Measurements from ENCODE around the gene ZNG1A. TPM values are rescaled to one million over a fixed set of nuclear protein-coding genes. Genes with fewer than 3 reads are reported as not detected.
A peak's percentile ranks its signal among the peaks of the same experiment; 100 is the strongest.
"Not testable (repeated sequence)": the region's sequence is repeated elsewhere in the genome, so short reads cannot be mapped to it uniquely, and the experiment has no call there.

ZNG1A gene
- total and polyA plus RNA-seq, 4 donors, result 24.5 to 60.8 (median 33.9) TPM

DNA sequence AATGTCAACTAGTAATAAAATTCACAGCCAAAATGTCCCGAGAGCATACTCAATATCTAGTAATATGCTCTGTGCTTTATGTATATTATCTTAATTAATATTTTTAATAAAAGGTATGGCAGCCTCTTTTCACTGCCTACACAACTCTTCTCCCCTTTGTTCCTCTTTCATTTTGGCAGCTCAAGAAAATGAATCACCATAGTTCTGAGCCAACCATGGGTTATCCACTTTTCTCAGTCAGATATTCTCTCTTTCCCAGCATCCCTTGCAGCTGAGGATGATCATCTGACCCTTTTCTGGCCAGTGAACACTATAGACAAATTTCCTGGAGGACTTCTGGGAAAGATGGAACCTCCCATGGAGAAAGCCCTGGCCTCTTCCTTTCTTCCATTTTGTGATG is 27.6 kb upstream of the ZNG1A start:
- H3K4me3 ChIP-seq, result no peak overlapping the region
- no peak overlapping the region for H3K27ac ChIP-seq (ENCODE audit: low read depth in 1 of 2, low read length in 1 of 2)
- no peak for DNase-seq
- H3K4me1 ChIP-seq (ENCODE audit: control insufficient read depth in 5 of 5, insufficient read depth in 5 of 5, low read length in 5 of 5), result no peaks in the 10 kb centered on the region
- H3K9me3 ChIP-seq (ENCODE audit: control insufficient read depth in 4 of 4, insufficient read depth in 3 of 4, low read length in 3 of 4), result no peaks in the 10 kb centered on the region
- no peak overlapping the region for H3K9ac ChIP-seq (ENCODE audit: insufficient read depth in 1 of 2, low read length in 2 of 2)
- no peak for ATAC-seq (ENCODE audit: insufficient read depth, low FRiP score)
- WGBS, 2 donors, result 82 to 87% methylated on average over 1 of the region's 1 CpG
- H3K36me3 ChIP-seq (ENCODE audit: control insufficient read depth in 4 of 4, insufficient read depth in 4 of 4, low read length in 4 of 4), result no peaks in the 10 kb centered on the region
- no peaks in the 10 kb centered on the region for H3K27me3 ChIP-seq (ENCODE audit: control insufficient read depth in 3 of 3, insufficient read depth in 3 of 3, low read length in 2 of 3)
- TF ChIP-seq, protein P1, sequence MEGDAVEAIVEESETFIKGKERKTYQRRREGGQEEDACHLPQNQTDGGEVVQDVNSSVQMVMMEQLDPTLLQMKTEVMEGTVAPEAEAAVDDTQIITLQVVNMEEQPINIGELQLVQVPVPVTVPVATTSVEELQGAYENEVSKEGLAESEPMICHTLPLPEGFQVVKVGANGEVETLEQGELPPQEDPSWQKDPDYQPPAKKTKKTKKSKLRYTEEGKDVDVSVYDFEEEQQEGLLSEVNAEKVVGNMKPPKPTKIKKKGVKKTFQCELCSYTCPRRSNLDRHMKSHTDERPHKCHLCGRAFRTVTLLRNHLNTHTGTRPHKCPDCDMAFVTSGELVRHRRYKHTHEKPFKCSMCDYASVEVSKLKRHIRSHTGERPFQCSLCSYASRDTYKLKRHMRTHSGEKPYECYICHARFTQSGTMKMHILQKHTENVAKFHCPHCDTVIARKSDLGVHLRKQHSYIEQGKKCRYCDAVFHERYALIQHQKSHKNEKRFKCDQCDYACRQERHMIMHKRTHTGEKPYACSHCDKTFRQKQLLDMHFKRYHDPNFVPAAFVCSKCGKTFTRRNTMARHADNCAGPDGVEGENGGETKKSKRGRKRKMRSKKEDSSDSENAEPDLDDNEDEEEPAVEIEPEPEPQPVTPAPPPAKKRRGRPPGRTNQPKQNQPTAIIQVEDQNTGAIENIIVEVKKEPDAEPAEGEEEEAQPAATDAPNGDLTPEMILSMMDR (IDR thresholded peaks at IDR 0.05; ENCODE audit: control extremely low read depth, extremely low read depth), result no peak

- WGBS, 2 donors, result 12% methylated on average over 1 of the region's 1 CpG; no CpG with 5 or more reads in 1 of the 2 donors
- H3K36me3 ChIP-seq (ENCODE audit: control insufficient read depth in 4 of 4, insufficient read depth in 4 of 4, low read length in 4 of 4); H3K27ac ChIP-seq (ENCODE audit: low read depth in 1 of 2, low read length in 1 of 2); ATAC-seq (ENCODE audit: insufficient read depth, low FRiP score); H3K27me3 ChIP-seq (ENCODE audit: control insufficient read depth in 3 of 3, insufficient read depth in 3 of 3, low read length in 2 of 3); H3K4me1 ChIP-seq (ENCODE audit: control insufficient read depth in 5 of 5, insufficient read depth in 5 of 5, low read length in 5 of 5); H3K4me3 ChIP-seq; H3K9me3 ChIP-seq (ENCODE audit: control insufficient read depth in 4 of 4, insufficient read depth in 3 of 4, low read length in 3 of 4); H3K9ac ChIP-seq (ENCODE audit: insufficient read depth in 1 of 2, low read length in 2 of 2): not testable (repeated sequence)
- peak in 1 of 3 donors; percentile 33 for DNase-seq
Measured at GRCh38 chr9:199601-200000, 20.7 kb upstream of the ZNG1A start.

DNA sequence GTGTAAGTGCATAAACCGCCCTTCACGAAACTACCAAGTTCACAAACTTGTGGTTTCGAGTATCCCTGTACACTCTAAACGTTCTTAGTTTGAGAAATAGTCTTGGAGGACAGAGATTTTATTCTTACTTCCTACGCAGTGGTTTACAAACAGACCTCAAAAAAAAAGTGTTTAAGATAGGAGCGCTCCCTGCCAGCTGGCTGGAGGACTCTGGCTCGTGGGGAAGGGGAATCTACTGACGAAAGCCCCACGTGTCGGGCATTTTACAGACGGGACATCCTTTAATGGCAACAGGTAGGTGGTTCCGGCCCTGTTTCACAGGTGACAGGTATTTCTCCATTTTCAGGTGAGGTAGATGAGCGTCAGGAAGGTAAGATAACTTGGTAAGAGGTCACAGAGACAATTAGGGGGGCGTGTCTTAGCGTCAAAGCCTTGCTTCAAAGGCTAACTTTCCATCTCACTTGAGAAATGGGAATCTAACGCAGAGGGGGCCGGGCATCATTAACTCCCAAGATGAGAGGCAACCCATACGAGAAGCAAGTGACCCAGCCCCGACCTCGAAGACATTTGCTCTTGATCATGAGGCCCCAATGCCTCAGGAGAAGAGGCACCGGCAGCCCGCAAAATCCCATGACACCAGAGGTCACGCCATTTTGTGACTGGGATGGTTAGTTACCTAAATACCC is 573 bp downstream of the ZNG1A start:
- not testable (repeated sequence) for H3K36me3 ChIP-seq (ENCODE audit: control insufficient read depth in 4 of 4, insufficient read depth in 4 of 4, low read length in 4 of 4); H3K27me3 ChIP-seq (ENCODE audit: control insufficient read depth in 3 of 3, insufficient read depth in 3 of 3, low read length in 2 of 3); H3K4me3 ChIP-seq; ATAC-seq (ENCODE audit: insufficient read depth, low FRiP score); H3K4me1 ChIP-seq (ENCODE audit: control insufficient read depth in 5 of 5, insufficient read depth in 5 of 5, low read length in 5 of 5); H3K9me3 ChIP-seq (ENCODE audit: control insufficient read depth in 4 of 4, insufficient read depth in 3 of 4, low read length in 3 of 4); H3K9ac ChIP-seq (ENCODE audit: insufficient read depth in 1 of 2, low read length in 2 of 2)
- peak overlapping the region in 1 of 2 donors; percentile 31 for H3K27ac ChIP-seq (ENCODE audit: low read depth in 1 of 2, low read length in 1 of 2)
- 1 to 5% methylated on average over 15 to 17 of the region's 23 CpGs for WGBS, 2 donors
- DNase-seq, result peak in 2 of 3 donors; percentile 10 to 13

DNA sequence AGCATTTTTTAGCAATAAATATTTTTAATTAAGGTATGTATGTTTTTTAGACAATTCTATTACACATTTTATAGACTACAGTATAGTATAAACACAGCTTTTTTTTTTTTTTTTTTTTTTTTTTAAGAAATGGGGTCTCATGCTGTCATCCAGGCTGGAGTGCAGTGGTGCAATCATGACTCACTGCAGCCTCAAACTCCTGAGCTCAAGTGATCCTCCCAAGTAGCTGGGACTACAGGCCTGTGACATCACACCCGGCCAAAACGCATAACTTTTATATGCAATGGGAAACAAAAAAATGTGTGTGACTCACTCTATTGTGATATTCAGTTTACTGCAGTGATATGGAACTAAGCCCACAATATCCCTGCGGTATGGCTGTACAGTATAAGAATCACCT is 9.1 kb downstream of the ZNG1A start:
- not testable (repeated sequence) for H3K9ac ChIP-seq (ENCODE audit: insufficient read depth in 1 of 2, low read length in 2 of 2); H3K27ac ChIP-seq (ENCODE audit: low read depth in 1 of 2, low read length in 1 of 2); H3K36me3 ChIP-seq (ENCODE audit: control insufficient read depth in 4 of 4, insufficient read depth in 4 of 4, low read length in 4 of 4); H3K4me1 ChIP-seq (ENCODE audit: control insufficient read depth in 5 of 5, insufficient read depth in 5 of 5, low read length in 5 of 5); H3K4me3 ChIP-seq; H3K9me3 ChIP-seq (ENCODE audit: control insufficient read depth in 4 of 4, insufficient read depth in 3 of 4, low read length in 3 of 4); H3K27me3 ChIP-seq (ENCODE audit: control insufficient read depth in 3 of 3, insufficient read depth in 3 of 3, low read length in 2 of 3); DNase-seq; ATAC-seq (ENCODE audit: insufficient read depth, low FRiP score)
- no CpG with 5 or more reads among the region's 3 CpGs for WGBS, 2 donors

GRCh38 chr9:159871-160270 is 19.0 kb downstream of the ZNG1A start:
- WGBS, 2 donors, result 12 to 31% methylated on average over 1 of the region's 1 CpG
- H3K9me3 ChIP-seq (ENCODE audit: control insufficient read depth in 4 of 4, insufficient read depth in 3 of 4, low read length in 3 of 4); H3K27me3 ChIP-seq (ENCODE audit: control insufficient read depth in 3 of 3, insufficient read depth in 3 of 3, low read length in 2 of 3); H3K36me3 ChIP-seq (ENCODE audit: control insufficient read depth in 4 of 4, insufficient read depth in 4 of 4, low read length in 4 of 4); H3K9ac ChIP-seq (ENCODE audit: insufficient read depth in 1 of 2, low read length in 2 of 2); H3K27ac ChIP-seq (ENCODE audit: low read depth in 1 of 2, low read length in 1 of 2); H3K4me3 ChIP-seq; H3K4me1 ChIP-seq (ENCODE audit: control insufficient read depth in 5 of 5, insufficient read depth in 5 of 5, low read length in 5 of 5); ATAC-seq (ENCODE audit: insufficient read depth, low FRiP score): not testable (repeated sequence)
- peak in 1 of 3 donors; percentile 1 for DNase-seq

- H3K9ac ChIP-seq (ENCODE audit: insufficient read depth in 1 of 2, low read length in 2 of 2); ATAC-seq (ENCODE audit: insufficient read depth, low FRiP score); H3K27ac ChIP-seq (ENCODE audit: low read depth in 1 of 2, low read length in 1 of 2); H3K36me3 ChIP-seq (ENCODE audit: control insufficient read depth in 4 of 4, insufficient read depth in 4 of 4, low read length in 4 of 4); H3K9me3 ChIP-seq (ENCODE audit: control insufficient read depth in 4 of 4, insufficient read depth in 3 of 4, low read length in 3 of 4); H3K4me3 ChIP-seq; H3K4me1 ChIP-seq (ENCODE audit: control insufficient read depth in 5 of 5, insufficient read depth in 5 of 5, low read length in 5 of 5); H3K27me3 ChIP-seq (ENCODE audit: control insufficient read depth in 3 of 3, insufficient read depth in 3 of 3, low read length in 2 of 3): not testable (repeated sequence)
- DNase-seq, result peak in 1 of 3 donors; percentile 1
Measured at GRCh38 chr9:151173-151572, 27.7 kb downstream of the ZNG1A start.

DNA sequence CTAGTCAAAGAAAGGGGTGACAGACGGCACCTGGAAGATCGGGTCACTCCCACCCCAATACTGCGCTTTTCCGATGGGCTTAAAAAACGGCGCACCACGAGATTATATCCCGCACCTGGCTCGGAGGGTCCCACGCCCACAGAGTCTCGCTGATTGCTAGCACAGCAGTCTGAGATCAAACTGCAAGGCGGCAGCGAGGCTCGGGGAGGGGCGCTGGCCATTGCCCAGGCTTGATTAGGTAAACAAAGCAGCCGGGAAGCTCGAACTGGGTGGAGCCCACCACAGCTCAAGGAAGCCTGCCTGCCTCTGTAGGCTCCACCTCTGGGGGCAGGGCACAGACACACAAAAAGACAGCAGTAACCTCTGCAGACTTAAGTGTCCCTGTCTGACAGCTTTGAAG is 39.0 kb downstream of the ZNG1A start:
- not testable (repeated sequence) for H3K9ac ChIP-seq (ENCODE audit: insufficient read depth in 1 of 2, low read length in 2 of 2); H3K27ac ChIP-seq (ENCODE audit: low read depth in 1 of 2, low read length in 1 of 2); H3K27me3 ChIP-seq (ENCODE audit: control insufficient read depth in 3 of 3, insufficient read depth in 3 of 3, low read length in 2 of 3); H3K36me3 ChIP-seq (ENCODE audit: control insufficient read depth in 4 of 4, insufficient read depth in 4 of 4, low read length in 4 of 4); H3K9me3 ChIP-seq (ENCODE audit: control insufficient read depth in 4 of 4, insufficient read depth in 3 of 4, low read length in 3 of 4); H3K4me3 ChIP-seq; DNase-seq; H3K4me1 ChIP-seq (ENCODE audit: control insufficient read depth in 5 of 5, insufficient read depth in 5 of 5, low read length in 5 of 5); ATAC-seq (ENCODE audit: insufficient read depth, low FRiP score)
- 88 to 91% methylated on average over 17 of the region's 17 CpGs for WGBS, 2 donors
